GM21529 (cell line): Measurements from ENCODE around the gene LY6G5B.
"Not testable (repeated sequence)": the region's sequence is repeated elsewhere in the genome, so short reads cannot be mapped to it uniquely, and the experiment has no call there.

ENCODE experiments used
- ATAC-seq: cut with Tn5 transposase; IDR thresholded peaks from one replicate; pipeline ENCODE4 v1.9.1; 2021; ENCODE audit not compliant: unreplicated experiment

The LY6G5B gene

GRCh38 chr6:31690231-31691077 is 20.7 kb downstream of the LY6G5B start:
- ATAC-seq: no peak

DNA sequence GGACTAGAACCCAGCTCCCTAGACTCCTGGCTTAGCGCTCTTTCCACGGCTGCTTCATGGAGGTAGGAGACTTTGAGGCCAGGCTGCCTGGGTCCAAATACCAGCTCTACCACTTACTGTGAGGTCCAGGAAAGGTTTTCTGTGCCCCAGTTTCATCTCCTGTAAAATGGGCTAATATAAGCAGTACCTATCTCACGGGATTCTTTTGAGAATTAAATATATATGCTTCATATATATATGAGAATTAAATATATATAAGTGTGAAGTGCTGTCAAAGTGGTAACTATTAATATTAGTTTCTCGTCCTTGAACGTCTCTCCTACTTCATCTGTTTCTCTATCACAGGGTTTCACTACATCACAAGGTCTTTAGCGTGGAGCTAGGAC is 21.3 kb downstream of the LY6G5B start:
- ATAC-seq: no peak

- ATAC-seq: no peak
Measured at GRCh38 chr6:31691564-31692108, 21.9 kb downstream of the LY6G5B start.

DNA sequence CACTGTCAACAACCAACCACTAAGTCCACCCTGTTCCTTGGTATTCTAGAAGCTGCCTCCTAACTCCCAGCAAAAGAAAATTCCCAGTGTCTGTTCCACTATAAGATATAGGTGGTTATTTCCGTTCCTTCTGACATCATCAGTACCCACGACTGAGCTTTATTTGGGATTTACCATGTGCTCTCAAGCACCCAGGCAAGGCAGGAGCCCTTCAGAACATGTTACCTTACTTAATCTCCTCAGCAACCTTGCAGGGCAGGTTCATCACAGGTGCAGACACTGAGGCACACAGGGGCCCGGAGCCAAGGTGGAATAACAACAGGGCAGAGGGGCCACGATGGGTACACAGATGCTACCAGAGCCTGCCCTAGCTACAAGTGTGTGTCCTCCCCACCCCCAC is 22.6 kb downstream of the LY6G5B start:
- no peak for ATAC-seq

DNA sequence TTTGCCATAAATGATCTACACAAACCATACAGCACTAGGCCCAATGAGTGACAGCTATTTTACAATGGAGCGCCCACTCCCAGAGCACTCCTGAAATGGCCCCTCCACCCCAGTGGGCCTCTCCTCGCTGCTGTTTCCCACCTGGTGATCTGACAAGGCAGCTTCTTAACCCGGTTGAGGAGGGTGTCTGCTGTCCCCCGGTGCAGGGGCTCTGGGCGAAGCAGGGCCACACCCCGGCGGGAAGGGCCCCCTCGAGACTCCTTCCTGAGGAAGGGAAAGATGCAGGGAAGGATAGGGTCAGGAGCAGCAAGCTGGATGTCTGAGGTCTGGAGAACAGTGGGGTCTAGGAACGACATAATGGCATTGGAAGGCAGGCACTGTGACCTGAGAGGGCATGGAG is 23.1 kb downstream of the LY6G5B start:
- ATAC-seq: no peak

GRCh38 chr6:31693535-31693934 is 23.8 kb downstream of the LY6G5B start:
- ATAC-seq: no peak

DNA sequence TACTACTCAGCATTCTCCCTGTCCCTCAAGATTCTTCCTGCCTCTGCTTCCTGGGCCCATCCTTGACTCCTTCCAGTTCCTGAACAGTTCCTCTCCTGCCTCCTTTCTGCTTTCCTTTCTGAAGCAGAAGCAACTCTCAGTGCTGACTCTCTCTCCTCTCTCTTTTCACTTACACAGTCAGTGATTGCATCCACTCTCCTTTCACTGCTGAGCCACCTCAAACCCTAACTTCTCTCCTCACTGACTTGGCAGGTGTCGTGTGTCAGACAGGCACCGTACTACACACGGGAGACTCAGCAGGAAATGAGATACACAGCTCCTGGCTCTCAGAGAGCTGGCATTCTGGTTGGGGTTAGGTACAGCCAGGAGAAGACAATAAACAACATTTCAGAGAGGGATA is 27.8 kb downstream of the LY6G5B start:
- ATAC-seq: no peak

- no peak for ATAC-seq
Measured at GRCh38 chr6:31700740-31701401, 31.1 kb downstream of the LY6G5B start.

GRCh38 chr6:31701666-31702404 is 32.1 kb downstream of the LY6G5B start:
- ATAC-seq: no peak

DNA sequence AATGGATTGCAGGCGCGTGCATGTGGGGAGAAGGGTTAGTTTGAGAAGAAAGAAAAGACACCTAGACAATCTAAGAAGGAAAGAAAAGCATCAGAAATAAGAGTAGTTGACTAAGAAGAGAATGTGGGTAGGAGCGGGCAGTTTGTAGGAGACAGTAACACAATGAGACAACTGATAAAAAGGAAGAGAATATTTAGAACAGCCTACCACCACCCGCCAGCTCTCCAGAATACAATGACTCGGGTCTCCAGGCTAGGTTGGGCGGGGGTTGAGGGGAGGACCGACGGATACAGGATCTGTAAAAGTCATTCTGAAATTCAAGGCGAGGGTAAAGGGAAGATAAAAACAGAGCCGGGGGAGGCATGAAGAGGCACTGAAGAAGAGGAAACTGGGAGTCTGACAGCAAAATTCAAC is 32.6 kb downstream of the LY6G5B start:
- ATAC-seq: no peak

- ATAC-seq: peak; percentile 91
Measured at GRCh38 chr6:31702819-31703716, 33.3 kb downstream of the LY6G5B start, which contains the start of gene ABHD16A. Gene ABHD16A, minus strand, starts transcription at chr6:31703324. Its CDS starts 43 bp downstream, at chr6:31703281.

- no peak for ATAC-seq
Measured at GRCh38 chr6:31705931-31706330, 36.2 kb downstream of the LY6G5B start.

DNA sequence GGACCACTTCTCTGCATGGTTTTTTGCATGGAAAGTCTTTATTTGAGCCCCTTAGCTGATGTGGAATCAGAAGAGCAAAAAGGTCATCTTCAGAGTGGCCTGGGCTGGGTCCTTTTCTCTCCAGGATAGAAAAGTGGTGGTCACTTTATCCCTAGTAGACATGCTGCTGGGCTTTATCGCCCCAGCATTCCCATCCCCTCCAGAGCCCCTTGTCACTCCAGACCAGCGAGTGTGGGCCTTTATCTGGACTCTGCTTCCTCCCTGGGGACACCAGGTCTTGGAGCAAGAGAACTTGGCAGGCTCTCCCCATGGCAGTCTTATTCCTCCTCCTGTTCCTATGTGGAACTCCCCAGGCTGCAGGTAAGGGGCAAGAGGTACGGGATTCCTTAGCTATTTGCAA is 36.8 kb downstream of the LY6G5B start, which contains the start of gene LY6G6F:
Gene LY6G6F (plus strand): TSS at position 268 of the 400 bp plus-strand sequence. CDS start 41 bp downstream, at position 309.
- ATAC-seq: no peak

DNA sequence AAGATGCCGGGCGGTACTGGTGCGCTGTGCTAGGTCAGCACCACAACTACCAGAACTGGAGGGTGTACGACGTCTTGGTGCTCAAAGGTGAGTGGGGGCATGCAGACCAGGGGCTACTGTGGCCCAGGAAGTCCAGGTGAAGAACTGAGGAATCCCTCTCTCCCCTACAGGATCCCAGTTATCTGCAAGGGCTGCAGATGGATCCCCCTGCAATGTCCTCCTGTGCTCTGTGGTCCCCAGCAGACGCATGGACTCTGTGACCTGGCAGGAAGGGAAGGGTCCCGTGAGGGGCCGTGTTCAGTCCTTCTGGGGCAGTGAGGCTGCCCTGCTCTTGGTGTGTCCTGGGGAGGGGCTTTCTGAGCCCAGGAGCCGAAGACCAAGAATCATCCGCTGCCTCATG is 37.9 kb downstream of the LY6G5B start:
- ATAC-seq: no peak

DNA sequence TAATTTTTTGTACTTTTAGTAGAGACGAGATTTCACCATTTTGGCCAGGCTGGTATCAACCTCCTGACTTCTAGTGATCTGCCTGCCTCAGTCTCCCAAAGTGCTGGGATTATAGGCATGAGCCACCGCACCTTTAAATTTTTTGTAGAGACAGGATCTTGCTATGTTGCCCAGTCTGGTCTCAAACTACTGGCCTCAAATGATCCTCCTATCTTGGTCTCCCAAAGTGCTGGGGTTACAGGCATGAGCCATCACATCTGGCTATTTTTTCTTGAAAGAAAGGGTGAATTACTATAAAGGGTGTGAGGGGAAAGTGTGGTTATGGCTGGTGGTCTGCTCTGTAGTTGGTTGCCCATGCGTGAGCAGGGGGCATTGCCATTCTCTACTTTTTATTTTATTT is 38.4 kb downstream of the LY6G5B start:
- ATAC-seq: no peak

GRCh38 chr6:31709157-31709556 is 39.4 kb downstream of the LY6G5B start:
- ATAC-seq: not testable (repeated sequence)

GRCh38 chr6:31710523-31711219 is 40.9 kb downstream of the LY6G5B start:
- no peak for ATAC-seq

- ATAC-seq: no peak
Measured at GRCh38 chr6:31711233-31711632, 41.5 kb downstream of the LY6G5B start.

DNA sequence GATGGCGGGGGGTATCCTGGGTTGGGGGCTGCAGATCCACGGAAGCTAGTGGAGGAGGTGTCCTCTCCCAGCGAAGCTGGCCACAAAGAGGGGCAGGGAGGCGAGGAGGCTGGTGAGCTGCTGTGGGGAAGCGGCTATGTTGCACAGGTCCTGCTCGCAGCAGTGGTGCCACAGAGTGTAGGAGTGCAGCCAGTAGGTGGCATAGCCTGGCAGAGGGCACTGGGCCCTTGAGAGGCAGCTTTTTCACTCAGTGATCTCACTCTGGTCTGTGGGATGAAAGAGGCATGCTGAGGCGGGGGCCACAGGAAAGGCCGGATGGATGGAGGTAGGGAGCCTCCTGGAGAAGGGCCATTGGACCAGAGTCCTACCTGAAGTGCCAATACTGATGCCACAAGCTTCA is 42.5 kb downstream of the LY6G5B start:
- no peak for ATAC-seq

DNA sequence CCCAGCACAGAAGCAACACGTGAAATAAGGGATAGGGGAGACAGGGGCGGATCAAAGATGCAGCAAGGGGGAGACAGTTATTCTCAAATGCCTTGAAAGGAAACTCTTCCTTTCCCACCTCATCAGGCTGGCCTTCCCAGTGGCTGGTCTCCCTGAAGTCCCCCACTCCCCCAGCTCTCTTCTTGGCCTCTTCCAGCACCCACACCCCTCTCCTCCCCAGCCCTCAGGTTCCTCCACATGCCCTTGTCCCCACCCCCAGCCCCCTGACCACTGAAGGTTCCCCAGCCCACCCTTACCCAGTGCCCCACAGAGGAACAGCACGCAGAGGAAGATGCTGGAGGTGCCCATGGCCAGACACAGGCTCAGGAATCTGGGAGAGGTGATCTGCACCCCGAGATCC is 43.7 kb downstream of the LY6G5B start:
- ATAC-seq: no peak
